Adrenal gland (tissue), 5 donors: Measurements from ENCODE around the gene CDON.

Source experiments
- CTCF ChIP-seq, 6 experiments: fragments of 450-650 bp in 4 of 6; fragments of 200-600 bp in 2 of 6; sonication (generic) in 1 of 6; IDR thresholded peaks; 1 replicate in 5 of 6; 2 replicates in 1 of 6; pipeline versions ENCODE4 v1.5.1 to v1.8.0; 2016 to 2021; ENCODE audit warnings: antibody characterized with exemption in 6 of 6, mild to moderate bottlenecking in 2 of 6, moderate library complexity in 1 of 6
- POLR2A ChIP-seq, 2 donors: fragments of 450-650 bp; IDR thresholded peaks; one replicate each; pipeline ENCODE4 v1.6.1; 2017; ENCODE audit warnings: antibody characterized with exemption in 2 of 2, mild to moderate bottlenecking in 2 of 2, moderate library complexity in 1 of 2
- donor health status: DM: no; HTN: no; CAD: no.

- TF ChIP-seq CTCF (IDR thresholded peaks at IDR 0.05) (no peak), POLR2A (IDR thresholded peaks at IDR 0.05) (no peak)
Measured at GRCh38 chr11:125952973-125953372, 109.7 kb downstream of the CDON start.
